Suprapubic skin (tissue), 4 donors: Measurements from ENCODE around the gene IL22RA2.

Experiments
- CTCF ChIP-seq, 2 donors: fragments of 200-600 bp in 1 of 2; fragments of 450-650 bp in 1 of 2; sonication (generic) in 1 of 2; IDR thresholded peaks; one replicate each; pipeline ENCODE4 v1.5.1; 2016 to 2019; ENCODE audit warnings: antibody characterized with exemption in 2 of 2, mild to moderate bottlenecking in 1 of 2, moderate library complexity in 1 of 2
- EP300 ChIP-seq: sonication (generic); formaldehyde crosslinking; IDR thresholded peaks from one replicate; pipeline ENCODE4 v1.6.1; 2017; ENCODE audit warnings: antibody characterized with exemption
- POLR2A ChIP-seq, 2 donors: fragments of 450-650 bp; IDR thresholded peaks; one replicate each; pipeline ENCODE4 v1.6.1; 2017; ENCODE audit warnings: antibody characterized with exemption in 2 of 2, mild to moderate bottlenecking in 2 of 2, moderate library complexity in 2 of 2
- POLR2AphosphoS5 ChIP-seq, 3 donors: sonication (generic); formaldehyde crosslinking; IDR thresholded peaks; one replicate each; pipeline ENCODE4 v1.6.1; 2017; ENCODE audit warnings: antibody characterized with exemption in 3 of 3

DNA sequence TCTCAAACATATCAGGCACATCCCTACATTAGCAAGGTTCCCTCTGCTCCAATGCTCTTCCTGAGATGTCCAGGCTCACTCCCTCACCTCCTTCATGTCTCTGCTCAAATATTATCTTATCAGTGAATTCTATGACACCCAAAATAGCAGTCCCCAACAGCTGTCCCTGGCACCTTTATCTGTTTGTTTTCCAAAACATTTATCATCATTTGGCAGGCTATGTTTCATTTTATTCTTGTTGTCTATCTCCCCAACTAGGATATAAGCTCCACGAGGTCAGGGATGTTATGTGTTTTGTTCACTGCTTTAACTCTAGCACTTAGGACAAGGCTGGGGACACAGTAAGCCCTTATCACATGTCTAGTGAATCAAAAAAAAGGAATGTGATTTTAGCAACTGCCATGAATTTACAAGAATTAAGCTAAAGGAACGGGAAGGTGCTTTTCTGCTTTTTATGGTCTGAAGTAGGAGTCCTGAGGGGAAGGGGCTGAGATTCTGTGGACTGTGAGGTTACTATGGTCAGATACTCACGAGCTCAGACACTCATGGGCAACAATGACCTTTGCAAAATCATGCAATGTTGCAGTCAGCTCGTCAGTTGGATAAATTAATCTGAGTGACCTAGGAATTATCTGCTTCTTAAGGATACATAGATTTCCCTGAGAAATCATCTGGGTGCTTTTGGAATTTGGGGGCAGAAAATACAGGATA lies 1.9 kb upstream of the IL22RA2 start:
- TF ChIP-seq CTCF (IDR thresholded peaks at IDR 0.05): no peak
- no peak for TF ChIP-seq POLR2A (IDR thresholded peaks at IDR 0.05)
- no peak for TF ChIP-seq EP300
- TF ChIP-seq POLR2AphosphoS5 (IDR thresholded peaks at IDR 0.05): no peak
